HG02884 (cell line): ENCODE results near the gene EAPP.
"Not testable (repeated sequence)": the region's sequence is repeated elsewhere in the genome, so short reads cannot be mapped to it uniquely, and the experiment has no call there.

ENCODE experiments used
- ATAC-seq: cut with Tn5 transposase; IDR thresholded peaks from one replicate; pipeline ENCODE4 v1.9.1; 2021; ENCODE audit warnings: mild to moderate bottlenecking, moderate library complexity; ENCODE audit not compliant: unreplicated experiment

EAPP gene, protein sequence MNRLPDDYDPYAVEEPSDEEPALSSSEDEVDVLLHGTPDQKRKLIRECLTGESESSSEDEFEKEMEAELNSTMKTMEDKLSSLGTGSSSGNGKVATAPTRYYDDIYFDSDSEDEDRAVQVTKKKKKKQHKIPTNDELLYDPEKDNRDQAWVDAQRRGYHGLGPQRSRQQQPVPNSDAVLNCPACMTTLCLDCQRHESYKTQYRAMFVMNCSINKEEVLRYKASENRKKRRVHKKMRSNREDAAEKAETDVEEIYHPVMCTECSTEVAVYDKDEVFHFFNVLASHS

DNA sequence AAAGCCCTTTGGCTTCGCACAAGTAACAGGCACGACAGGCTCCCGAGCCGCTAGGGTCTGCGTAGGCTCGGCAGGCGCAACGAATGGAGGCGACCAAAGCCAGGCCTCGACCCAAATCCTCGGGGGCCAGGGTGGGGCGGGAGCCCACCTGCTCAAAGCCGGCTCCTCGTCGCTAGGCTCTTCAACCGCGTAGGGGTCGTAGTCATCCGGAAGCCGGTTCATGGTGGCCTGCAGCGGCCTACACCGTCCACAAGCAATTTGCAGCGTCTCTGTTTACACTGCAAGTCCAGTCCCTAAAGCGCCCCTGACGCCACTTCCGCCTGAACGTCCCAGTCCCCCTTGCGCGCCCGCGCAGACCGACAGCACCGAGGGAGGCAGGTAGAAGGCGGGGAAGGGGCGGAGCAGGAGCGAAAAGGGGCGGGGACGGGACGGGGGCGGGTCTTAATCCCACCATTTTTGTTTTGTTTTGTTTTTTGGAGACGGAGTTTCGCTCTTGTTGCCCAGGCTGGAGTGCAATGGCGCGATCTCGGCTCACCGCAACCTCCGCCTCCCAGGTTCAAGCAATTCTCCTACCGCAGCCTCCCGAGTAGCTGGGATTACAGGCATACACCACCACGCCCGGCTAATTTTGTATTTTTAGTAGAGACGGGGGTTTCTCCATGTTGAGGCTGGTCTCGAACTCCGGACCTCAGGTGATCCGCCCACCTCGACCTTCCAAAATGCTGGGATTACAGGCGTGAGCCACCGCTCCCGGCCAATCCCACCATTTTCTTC is at the start of gene EAPP:
EAPP (minus strand) TSS at position 295 of the 774 bp plus-strand sequence; CDS start at position 222, 73 bp downstream.
- peak; percentile 100 for ATAC-seq

DNA sequence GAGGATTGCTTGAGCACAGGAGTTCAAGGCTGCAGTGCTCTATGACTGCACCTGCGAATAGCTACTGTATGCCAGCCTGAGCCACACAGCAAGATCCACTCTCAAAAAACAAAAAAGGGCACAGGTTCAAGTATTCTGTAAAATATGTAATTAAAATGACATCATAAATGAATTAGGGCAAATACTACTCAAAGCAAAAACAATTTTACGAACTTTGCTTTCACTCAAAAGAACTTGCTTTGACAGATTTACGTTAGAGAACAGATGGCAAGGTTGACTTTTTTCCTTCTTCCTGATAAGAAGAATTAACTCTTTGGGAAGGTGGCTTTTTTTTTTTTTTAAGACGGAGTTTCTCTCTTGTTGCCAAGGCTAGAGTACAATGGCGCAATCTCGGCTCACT is 44.0 kb upstream of the EAPP start:
- no peak for ATAC-seq

DNA sequence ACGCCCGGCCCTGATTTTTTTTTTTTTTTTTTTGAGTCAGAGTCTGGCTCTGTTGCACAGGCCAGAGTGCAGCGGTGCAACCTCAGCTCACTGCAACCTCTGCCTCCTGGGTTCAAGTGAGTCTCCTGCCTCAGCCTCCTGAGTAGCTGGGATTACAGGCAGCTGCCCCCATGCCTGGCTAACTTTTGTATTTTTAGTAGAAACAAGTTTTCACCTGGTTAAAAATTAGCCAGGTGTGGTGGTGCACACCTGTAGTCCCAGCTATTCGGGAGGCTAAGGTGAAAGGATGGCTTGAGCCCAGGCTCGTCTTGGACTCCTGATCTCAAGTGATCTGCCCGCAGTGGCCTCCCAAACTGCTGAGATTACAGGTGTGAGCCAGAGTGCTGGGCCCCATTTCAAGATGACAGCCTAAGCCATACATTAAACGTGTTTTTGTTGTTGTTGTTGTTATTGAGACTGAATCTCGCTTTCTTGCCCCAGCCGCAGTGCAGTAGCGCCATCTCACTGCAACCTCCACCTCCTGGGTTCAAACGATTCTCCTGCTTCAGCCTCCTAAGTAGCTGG is 42.7 kb upstream of the EAPP start:
- no peak for ATAC-seq

DNA sequence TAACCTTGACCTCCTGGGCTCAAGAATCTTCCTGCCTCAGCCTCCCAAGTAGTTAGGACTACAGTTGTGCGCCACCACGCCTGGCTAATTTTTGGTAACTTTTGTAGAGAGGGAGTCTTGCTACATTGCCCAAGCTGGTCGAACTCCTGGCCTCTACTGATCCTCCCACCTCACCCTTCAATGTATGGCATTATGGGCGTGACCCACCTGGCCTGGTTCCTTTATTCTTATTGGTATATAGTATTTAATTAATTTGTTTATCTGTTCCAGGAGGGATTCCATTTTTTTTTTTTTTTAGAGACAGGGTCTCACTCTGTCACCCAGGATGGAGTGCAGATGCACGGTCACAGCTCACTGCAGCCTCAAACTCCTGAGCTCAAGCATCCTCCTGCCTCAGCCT is 40.9 kb upstream of the EAPP start:
- ATAC-seq = no peak

DNA sequence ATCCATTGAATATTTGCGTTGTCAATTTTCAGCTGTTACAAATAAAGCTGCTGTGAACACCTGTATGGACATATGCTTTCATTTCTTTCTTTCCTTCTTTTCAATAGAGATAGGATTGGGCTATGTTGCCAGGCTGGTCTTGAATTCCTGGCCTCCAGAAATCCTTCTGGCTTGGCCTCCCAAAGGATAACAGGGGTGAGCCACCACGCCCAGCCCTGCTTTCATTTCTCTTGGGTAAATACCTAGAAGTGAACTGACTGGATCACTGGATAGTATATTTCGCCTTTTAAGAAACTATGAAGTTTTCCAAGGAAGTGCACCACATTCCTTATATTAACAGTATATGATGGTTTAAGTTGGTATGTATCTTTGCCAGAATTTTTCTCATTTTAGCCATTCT is 32.3 kb upstream of the EAPP start:
- ATAC-seq = no peak

DNA sequence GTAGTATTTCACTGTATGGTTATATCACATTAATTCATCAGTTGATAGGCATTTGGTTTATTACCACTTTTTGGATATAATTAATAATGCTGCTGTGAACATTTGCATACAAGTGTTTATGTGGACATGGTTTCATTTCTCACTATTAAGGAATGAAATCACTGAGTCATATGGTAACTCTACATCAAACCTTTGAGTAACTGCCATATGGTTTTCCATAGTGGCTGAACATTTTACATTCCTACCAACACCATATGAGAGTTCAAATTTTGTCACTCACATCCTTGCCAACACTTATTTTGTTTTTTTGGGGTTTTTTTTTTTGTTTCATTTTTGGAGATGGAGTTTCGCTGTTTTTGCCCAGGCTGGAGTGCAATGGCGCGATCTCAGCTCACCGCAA is 30.2 kb upstream of the EAPP start:
- no peak for ATAC-seq

DNA sequence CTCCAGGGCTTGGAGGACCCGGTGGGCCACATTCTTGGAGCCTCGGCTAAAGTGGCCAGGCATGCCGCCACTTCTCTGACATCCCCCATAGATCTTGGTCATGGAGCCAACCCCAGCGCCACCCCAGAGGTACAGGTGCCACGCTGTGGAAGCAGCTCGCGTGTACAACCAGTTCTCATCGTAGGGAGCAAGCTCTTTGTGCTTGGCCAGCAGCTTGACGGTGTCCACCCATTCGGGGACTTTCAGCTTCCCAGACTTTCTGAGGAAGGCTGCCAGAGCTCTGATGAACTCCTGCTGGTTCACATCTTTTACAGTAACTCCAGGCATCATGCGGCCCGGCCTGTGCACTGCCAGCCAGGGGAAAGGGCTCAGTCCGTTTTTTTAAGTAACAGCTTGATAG is 29.3 kb upstream of the EAPP start:
- no peak for ATAC-seq

DNA sequence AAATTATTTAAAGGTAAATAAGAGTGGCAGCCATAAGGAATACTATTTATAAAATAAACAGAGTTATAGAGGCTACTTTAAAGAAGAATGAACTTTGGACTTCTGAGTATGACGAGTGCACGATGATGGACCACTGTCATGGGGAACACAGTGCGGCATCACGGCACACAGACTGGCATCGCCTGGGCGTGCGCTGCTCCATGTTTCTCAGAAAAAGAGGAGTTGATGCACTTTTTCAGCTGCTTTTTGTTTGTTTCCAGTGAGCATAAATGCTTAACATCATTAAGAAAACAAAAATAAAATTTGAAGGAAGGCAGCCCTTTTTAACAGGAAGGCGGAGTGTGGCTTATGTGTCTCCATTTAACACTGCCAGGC is 23.3 kb upstream of the EAPP start:
- no peak for ATAC-seq

DNA sequence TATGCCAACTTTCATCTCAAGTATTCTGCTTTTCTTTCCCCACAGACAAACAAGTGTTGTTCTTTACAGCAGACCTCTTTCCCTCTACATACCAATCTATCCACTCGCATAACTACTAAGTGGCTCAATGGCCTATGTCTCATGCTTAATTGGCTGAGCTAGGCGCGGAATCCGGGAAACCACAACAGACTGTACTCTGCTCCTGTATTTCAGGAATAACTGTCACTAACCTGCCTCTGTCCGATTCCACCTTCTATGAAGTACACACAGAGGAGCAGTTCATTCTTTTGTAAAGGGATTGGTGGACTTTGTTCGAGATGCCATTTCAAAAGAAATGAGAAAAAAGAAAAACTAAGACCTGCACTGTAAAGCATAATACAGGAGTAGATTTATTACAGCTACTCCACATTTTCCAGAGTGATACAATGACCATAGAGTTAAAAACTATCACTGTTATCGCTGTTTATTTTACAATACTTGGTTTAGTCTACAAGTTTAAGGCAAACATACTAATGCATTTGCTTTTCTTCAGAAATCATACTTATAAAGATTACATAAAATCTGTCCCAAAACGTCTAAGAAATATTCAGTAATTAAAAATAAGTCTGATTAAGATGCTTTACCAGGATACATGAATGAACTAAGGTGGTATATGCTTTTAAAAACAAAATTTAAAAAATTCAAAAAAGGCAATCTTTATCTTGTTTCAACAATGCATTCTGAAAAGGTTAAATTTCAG is 22.7 kb upstream of the EAPP start:
- not testable (repeated sequence) for ATAC-seq

DNA sequence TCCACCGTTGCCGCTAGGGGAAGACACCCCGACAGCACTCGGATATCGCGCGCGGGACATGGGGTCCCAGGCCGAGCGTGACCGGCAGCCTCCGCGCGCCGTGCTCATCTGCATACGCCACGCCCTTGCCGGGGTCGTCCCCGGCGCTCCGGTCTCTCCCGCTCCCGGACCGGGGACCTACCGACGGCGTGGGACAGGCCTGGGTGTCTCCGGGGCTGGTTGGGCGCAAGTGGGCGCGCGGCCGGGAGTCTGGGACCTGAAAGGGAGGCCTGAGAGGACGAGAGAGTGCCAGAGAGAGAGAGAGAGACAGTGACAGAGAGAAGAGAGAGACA is 17.0 kb upstream of the EAPP start:
- peak; percentile 43 for ATAC-seq

DNA sequence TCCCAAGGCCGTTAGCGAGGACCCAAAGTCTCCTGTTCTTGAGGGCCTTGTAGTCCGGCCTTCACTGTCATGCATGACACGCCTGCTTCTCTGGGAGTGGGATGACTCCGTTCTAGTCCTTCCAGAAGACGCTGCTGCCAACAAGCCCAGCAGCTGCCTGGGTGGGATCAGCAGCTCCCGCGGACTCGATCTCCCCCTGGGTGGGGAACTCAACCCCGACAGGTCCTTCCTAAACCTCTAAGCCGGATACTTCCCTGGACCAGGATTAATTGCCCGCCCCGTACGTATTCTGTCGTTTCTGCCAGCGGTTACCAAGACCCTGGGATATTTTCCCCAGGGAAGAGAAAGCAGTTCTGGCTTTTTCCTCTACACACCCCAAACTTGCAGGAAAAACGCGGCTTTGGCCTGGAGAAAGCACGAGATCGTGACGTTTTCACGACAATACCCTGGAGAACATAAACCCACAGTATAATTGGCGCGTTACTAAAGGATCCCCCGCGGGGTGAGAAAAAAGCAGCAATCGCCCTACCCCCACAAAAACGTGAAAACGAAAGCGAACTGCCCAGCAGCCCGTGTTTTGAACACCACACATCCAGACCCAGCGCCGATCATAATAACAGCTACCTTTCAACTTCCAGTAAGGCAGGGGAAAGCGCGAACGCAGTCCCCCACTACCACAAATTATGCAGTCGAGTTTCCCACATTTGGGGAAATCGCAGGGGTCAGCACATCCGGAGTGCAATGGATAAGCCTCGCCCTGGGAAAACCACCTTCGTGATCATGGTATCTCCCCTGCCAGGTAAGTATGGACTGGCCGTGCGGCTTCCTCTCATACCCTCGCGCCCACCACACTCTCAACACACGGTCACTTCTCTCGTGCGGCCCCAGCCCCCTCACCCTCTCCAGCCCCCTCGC is 16.3 kb upstream of the EAPP start:
- peak; percentile 80 for ATAC-seq

DNA sequence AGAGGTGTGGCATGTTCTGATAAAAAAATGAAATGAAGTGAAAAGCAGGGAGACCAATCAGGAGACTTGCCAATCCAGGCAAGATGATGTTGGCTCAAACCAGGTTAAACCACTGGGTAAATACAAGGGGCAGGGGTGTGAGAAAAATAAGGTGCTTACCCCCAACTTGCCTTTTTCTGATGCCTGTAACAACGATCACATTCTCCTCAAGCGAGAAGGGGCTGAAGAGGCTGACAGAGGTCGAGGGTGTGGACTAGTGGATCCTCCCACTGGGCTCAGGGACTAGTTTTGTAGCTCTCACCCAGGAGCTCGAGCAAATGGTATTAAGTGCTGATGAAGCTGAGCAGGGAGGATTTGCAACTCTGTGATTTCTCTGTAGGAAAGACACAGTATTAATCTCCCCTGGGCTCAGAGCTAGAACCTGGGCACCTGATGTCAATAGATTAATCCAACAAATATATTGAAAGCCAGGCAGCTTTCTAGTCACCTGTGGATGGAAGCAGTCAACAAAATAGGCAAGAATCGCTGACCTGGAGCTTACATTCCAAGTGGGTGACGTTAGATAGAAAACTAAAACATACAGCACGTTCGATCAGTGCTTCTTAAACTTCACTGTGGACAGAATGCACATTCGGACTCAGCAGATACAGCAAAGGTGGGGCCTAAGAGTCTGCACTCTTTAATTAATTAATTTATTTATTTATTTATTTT is 15.2 kb upstream of the EAPP start:
- ATAC-seq = no peak

DNA sequence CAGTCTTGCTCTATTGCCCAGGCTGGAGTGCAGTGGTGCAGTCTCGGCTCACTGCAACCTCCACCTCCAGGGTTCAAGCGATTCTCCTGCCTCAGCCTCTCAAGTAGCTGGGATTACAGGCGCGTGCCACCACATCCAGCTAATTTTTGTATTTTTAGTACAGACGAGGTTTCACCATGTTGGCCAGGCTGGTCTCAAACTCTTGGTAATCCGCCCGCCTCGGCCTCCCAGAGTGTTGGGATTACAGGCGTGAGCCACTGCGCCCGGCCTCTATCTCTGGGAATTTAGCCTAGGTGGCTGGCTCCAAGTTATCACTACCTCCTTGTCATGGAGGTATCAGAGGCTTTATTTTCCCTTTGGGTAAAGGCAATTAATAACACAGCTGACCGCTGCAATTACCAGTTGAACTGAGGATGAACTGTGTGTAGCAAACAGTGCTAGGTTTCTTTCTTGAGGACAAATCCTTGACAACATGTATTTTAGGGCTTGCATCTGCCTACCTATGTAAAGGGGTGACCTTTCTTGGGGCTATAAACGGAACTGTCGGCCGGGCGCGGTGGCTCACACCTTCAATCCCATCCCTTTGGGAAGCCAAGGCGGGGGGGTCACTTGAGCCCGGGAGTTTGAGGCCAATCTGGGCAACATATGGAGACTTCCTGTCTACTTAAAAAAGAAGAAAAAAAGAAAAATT is 9.9 kb upstream of the EAPP start:
- ATAC-seq = not testable (repeated sequence)

DNA sequence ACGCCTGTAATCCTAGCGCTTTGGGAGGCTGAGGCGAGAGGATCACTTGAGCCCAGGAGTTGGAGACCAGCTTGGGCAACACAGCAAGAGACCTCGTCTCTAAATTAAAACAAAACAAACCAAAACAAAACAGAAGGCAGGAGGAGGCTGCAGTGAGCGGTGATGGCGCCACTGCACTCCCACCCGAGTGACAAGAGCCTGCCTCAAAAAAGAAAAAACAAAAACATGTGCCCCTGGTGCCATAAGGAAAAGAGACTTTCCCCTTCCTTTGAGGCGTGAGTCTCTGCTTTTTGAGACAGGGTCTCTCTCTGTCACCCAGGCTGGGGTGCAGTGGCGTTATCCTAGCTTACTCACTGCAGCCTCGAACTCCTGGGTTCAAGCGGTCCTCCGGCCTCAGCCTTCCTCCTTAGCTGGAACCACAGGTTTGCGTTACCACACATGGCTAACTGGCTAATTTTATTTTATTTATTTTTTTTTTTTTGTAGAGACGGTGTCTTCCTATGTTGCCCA is 9.0 kb upstream of the EAPP start:
- no peak for ATAC-seq

DNA sequence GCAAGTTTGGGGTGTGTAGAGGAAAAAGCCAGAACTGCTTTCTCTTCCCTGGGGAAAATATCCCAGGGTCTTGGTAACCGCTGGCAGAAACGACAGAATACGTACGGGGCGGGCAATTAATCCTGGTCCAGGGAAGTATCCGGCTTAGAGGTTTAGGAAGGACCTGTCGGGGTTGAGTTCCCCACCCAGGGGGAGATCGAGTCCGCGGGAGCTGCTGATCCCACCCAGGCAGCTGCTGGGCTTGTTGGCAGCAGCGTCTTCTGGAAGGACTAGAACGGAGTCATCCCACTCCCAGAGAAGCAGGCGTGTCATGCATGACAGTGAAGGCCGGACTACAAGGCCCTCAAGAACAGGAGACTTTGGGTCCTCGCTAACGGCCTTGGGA is 7.6 kb upstream of the EAPP start:
- ATAC-seq = peak; percentile 36

DNA sequence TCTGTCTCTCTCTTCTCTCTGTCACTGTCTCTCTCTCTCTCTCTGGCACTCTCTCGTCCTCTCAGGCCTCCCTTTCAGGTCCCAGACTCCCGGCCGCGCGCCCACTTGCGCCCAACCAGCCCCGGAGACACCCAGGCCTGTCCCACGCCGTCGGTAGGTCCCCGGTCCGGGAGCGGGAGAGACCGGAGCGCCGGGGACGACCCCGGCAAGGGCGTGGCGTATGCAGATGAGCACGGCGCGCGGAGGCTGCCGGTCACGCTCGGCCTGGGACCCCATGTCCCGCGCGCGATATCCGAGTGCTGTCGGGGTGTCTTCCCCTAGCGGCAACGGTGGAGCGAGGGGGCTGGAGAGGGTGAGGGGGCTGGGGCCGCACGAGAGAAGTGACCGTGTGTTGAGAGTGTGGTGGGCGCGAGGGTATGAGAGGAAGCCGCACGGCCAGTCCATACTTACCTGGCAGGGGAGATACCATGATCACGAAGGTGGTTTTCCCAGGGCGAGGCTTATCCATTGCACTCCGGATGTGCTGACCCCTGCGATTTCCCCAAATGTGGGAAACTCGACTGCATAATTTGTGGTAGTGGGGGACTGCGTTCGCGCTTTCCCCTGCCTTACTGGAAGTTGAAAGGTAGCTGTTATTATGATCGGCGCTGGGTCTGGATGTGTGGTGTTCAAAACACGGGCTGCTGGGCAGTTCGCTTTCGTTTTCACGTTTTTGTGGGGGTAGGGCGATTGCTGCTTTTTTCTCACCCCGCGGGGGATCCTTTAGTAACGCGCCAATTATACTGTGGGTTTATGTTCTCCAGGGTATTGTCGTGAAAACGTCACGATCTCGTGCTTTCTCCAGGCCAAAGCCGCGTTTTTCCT is 7.0 kb upstream of the EAPP start:
- peak; percentile 83 for ATAC-seq

DNA sequence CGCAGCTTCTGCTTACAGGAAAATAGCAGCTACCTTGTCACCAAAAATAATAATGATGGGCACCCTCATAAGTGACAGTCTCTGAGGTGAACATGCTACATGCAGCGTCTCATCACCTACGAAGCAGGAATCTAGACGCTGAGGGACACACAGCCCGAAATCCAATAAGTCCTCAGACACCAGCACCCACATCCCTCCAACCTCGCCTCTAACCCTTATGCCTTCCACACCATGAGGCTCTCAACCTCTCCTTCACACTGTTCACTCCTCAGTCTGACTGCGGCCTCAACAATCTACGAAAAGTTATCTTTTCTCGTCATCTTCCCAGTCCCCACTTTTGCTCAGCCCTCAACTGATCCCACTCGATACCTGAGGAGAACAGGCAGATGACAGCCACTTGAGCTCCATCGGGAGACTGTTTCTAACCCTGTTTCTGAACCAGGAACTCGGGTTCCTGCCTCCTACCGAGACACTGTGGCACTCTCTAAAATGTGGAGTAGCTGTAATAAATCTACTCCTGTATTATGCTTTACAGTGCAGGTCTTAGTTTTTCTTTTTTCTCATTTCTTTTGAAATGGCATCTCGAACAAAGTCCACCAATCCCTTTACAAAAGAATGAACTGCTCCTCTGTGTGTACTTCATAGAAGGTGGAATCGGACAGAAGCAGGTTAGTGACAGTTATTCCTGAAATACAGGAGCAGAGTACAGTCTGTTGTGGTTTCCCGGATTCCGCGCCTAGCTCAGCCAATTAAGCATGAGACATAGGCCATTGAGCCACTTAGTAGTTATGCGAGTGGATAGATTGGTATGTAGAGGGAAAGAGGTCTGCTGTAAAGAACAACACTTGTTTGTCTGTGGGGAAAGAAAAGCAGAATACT is 919 bp upstream of the EAPP start:
- ATAC-seq = not testable (repeated sequence)
